Activated B cell treated with CpG ODN at 0.5 μM for 24 hours (primary cell): ENCODE data around the gene NOTCH4. TPM values are rescaled to one million over a fixed set of nuclear protein-coding genes. Genes with fewer than 3 reads are reported as not detected.

Source experiments
- ATAC-seq: fragments of 200-7000 bp; cut with Tn5 transposase; one replicate; pipeline ENCODE4 v1.10.0; 2021; ENCODE audit warnings: low read depth, mild to moderate bottlenecking, moderate library complexity
- CTCF ChIA-PET: fragments of 350-600 bp; sonication (Branson Sonifier 250); formaldehyde crosslinking; loops from one replicate; lab custom pipeline; 2021; ENCODE audit warnings: antibody characterized with exemption; lab: Charles Lee
- POLR2A ChIA-PET: fragments of 350-600 bp; sonication (Branson Sonifier 250); formaldehyde crosslinking; loops from one replicate; lab custom pipeline; 2021; ENCODE audit warnings: antibody characterized with exemption; lab: Charles Lee
- DNase-seq: peaks from one replicate; pipeline ENCODE4 v3.0.0; 2022
- H3K27ac Mint-ChIP-seq: one replicate; pipeline ENCODE4 v1.8.0; 2020; ENCODE audit warnings: mixed read lengths
- H3K27me3 Mint-ChIP-seq: one replicate; pipeline ENCODE4 v1.8.0; 2021; ENCODE audit warnings: mixed read lengths
- H3K36me3 Mint-ChIP-seq: one replicate; pipeline ENCODE4 v1.8.0; 2021; ENCODE audit warnings: low read depth, mixed read lengths
- H3K4me1 Mint-ChIP-seq: one replicate; pipeline ENCODE4 v1.8.0; 2021; ENCODE audit warnings: mixed read lengths
- H3K4me3 Mint-ChIP-seq: one replicate; pipeline ENCODE4 v1.8.0; 2020; ENCODE audit warnings: mild to moderate bottlenecking, mixed read lengths
- H3K9me3 Mint-ChIP-seq: one replicate; pipeline ENCODE4 v1.8.0; 2020; ENCODE audit warnings: mixed read lengths
- CTCF ChIP-seq: fragments of 200-600 bp; IDR thresholded peaks from one replicate; pipeline ENCODE4 v1.8.0; 2022; ENCODE audit warnings: antibody characterized with exemption, mild to moderate bottlenecking
- intact Hi-C: fragments of 100-400 bp; cut with micrococcal nuclease; formaldehyde crosslinking; loops from one replicate; pipeline ENCODE4 v1.15.1; 2024
- total RNA-seq: library from RNA; stranded (reverse); gene quantifications from 2 replicates; pipeline ENCODE4 v1.2.3, GENCODE V29; 2022

The NOTCH4 gene
- total RNA-seq, 1 donor from 2014 or later = 3.3 TPM

GRCh38 chr6:32174416-32174815 is 49.5 kb downstream of the NOTCH4 start:
- ChIA-PET POLR2A (interaction anchor here (1.1 kb wide), 1 partner anchor 21 kb away, joined by 3 read pairs; no protein-coding TSS in a partner anchor), CTCF (no interaction called here)
- Mint-ChIP-seq H3K27me3 (no peaks in the 10 kb centered on the region), H3K9me3 (no peaks in the 10 kb centered on the region), H3K4me1 (peaks cover 45% of the 10 kb centered on the region), H3K4me3 (peak overlapping the region; percentile 11), H3K36me3 (peaks cover 33% of the 10 kb centered on the region), H3K27ac (no peak overlapping the region)
- TF ChIP-seq CTCF = no peak
- ATAC-seq (no peak), DNase-seq (no peak)
- intact Hi-C loops = loop anchor here (10.0 kb wide), 1 partner anchor 510 kb away; the partner anchor contains the start of genes C6orf47, CSNK2B, GPANK1 and LY6G5B

- Mint-ChIP-seq H3K4me3 (no peak overlapping the region), H3K27me3 (no peaks in the 10 kb centered on the region)
Observed at GRCh38 chr6:32173051-32173727, 50.7 kb downstream of the NOTCH4 start.

GRCh38 chr6:32171234-32171633 is 52.6 kb downstream of the NOTCH4 start:
- peaks cover 20% of the 10 kb centered on the region for H3K4me1 Mint-ChIP-seq
- POLR2A ChIA-PET = no interaction called here
- peaks cover 33% of the 10 kb centered on the region for H3K36me3 Mint-ChIP-seq
- CTCF ChIA-PET = no interaction called here
- DNase-seq = no peak
- TF ChIP-seq CTCF = no peak
- H3K9me3 Mint-ChIP-seq = no peaks in the 10 kb centered on the region
- intact Hi-C loops = loop anchor here (10.0 kb wide), 1 partner anchor 506 kb away; the partner anchor contains the start of genes C6orf47, CSNK2B, GPANK1 and LY6G5B
- no peaks in the 10 kb centered on the region for H3K27me3 Mint-ChIP-seq
- H3K27ac Mint-ChIP-seq = no peak overlapping the region
- H3K4me3 Mint-ChIP-seq = no peak overlapping the region
- ATAC-seq = no peak

More at GRCh38 chr6:32173051-32173727, 50.7 kb downstream of the NOTCH4 start:
- H3K9me3 Mint-ChIP-seq = no peaks in the 10 kb centered on the region
- CTCF ChIA-PET = interaction anchor here (0.6 kb wide), 1 partner anchor 731 kb away, joined by 3 read pairs; no protein-coding TSS in a partner anchor
- ATAC-seq (no peak), DNase-seq (no peak)
- H3K27ac Mint-ChIP-seq = no peak overlapping the region
- TF ChIP-seq CTCF = no peak
- intact Hi-C loops = loop anchor here (10.0 kb wide), 1 partner anchor 508 kb away; the partner anchor contains the start of genes C6orf47, CSNK2B, GPANK1 and LY6G5B
- peaks cover 28% of the 10 kb centered on the region for H3K36me3 Mint-ChIP-seq
- H3K4me1 Mint-ChIP-seq = peaks cover 35% of the 10 kb centered on the region
- POLR2A ChIA-PET = interaction anchor here (0.5 kb wide), 1 partner anchor 46 kb away, joined by 3 read pairs; no protein-coding TSS in a partner anchor

GRCh38 chr6:32170294-32170693 is 53.6 kb downstream of the NOTCH4 start:
- Mint-ChIP-seq H3K9me3 (no peaks in the 10 kb centered on the region), H3K27me3 (no peaks in the 10 kb centered on the region), H3K4me3 (no peak overlapping the region), H3K27ac (no peak overlapping the region), H3K36me3 (peaks cover 33% of the 10 kb centered on the region), H3K4me1 (peaks cover 14% of the 10 kb centered on the region)
- intact Hi-C loops = loop anchor here (10.0 kb wide), 1 partner anchor 505 kb away; the partner anchor contains the start of genes C6orf47, CSNK2B, GPANK1 and LY6G5B
- DNase-seq (no peak), ATAC-seq (no peak)
- POLR2A ChIA-PET = interaction anchor here (0.6 kb wide), 1 partner anchor 14 kb away, joined by 3 read pairs; no protein-coding TSS in a partner anchor
- no peak for TF ChIP-seq CTCF
- CTCF ChIA-PET = no interaction called here
